Measurements from ENCODE around the gene PAX1. TPM values are rescaled to one million over a fixed set of nuclear protein-coding genes. Genes with fewer than 3 reads are reported as not detected.
A peak's percentile ranks its signal among the peaks of the same experiment; 100 is the strongest.

PAX1 gene
- total and polyA plus RNA-seq, 2 of the 13 experiments (the other 11 are each of a cell fraction or from before 2014, with no cell fraction given), result not detected

- TF ChIP-seq ZBTB39 (CRISPR knock-in tag; IDR thresholded peaks at IDR 0.05), result no peak
- no peak for TF ChIP-seq POGK (CRISPR knock-in tag; conservative IDR thresholded peaks at IDR 0.05)
- no peak for TF ChIP-seq ZNF121 (CRISPR knock-in tag; IDR thresholded peaks at IDR 0.05)
- TF ChIP-seq MIER2 (CRISPR knock-in tag; IDR thresholded peaks at IDR 0.05), result 0 out of 2 replicates have a peak, but pooled peaks have one; percentile 27
- TF ChIP-seq HBP1 (CRISPR knock-in tag; IDR thresholded peaks at IDR 0.05; ENCODE audit: low read depth), result no peak
- peak; percentile 82 for TF ChIP-seq TBX2 (CRISPR knock-in tag; IDR thresholded peaks at IDR 0.05; ENCODE audit: borderline replicate concordance)
- TF ChIP-seq ZC3H4 (CRISPR knock-in tag; IDR thresholded peaks at IDR 0.05; ENCODE audit: borderline replicate concordance), result peak; percentile 54; the same call in 1 of the 2 replicates
- TF ChIP-seq ONECUT2 (CRISPR knock-in tag; IDR thresholded peaks at IDR 0.05), result no peak
- peak; percentile 68 for TF ChIP-seq TARDBP (CRISPR knock-in tag; IDR thresholded peaks at IDR 0.05)
- TF ChIP-seq MTF2 (CRISPR knock-in tag; IDR thresholded peaks at IDR 0.05; ENCODE audit: borderline replicate concordance), result no peak
- no peak for TF ChIP-seq ZNF180 (CRISPR knock-in tag; IDR thresholded peaks at IDR 0.05; ENCODE audit: borderline replicate concordance, low read depth)
- TF ChIP-seq XRCC5 (optimal IDR thresholded peaks at IDR 0.05; ENCODE audit: low read length), result peak; percentile 87
- TF ChIP-seq ZFP37 (CRISPR knock-in tag; IDR thresholded peaks at IDR 0.05; ENCODE audit: borderline replicate concordance), result 0 out of 2 replicates have a peak, but pooled peaks have one; percentile 42
- TF ChIP-seq ATF4 (CRISPR knock-in tag; IDR thresholded peaks at IDR 0.05), result no peak
- 0 out of 2 replicates have a peak, but pooled peaks have one; percentile 37 for TF ChIP-seq ZBED4 (CRISPR knock-in tag; IDR thresholded peaks at IDR 0.05; ENCODE audit: borderline replicate concordance)
- TF ChIP-seq THAP11 (CRISPR knock-in tag; IDR thresholded peaks at IDR 0.05), result 0 out of 2 replicates have a peak, but pooled peaks have one; percentile 25
- TF ChIP-seq DPF2 (CRISPR knock-in tag; IDR thresholded peaks at IDR 0.05; ENCODE audit: borderline replicate concordance, low read depth), result 0 out of 2 replicates have a peak, but pooled peaks have one; percentile 40
- TF ChIP-seq RAD21 (CRISPR knock-in tag; IDR thresholded peaks at IDR 0.05), result 0 out of 2 replicates have a peak, but pooled peaks have one; percentile 49
- TF ChIP-seq ZNF564 (CRISPR knock-in tag; IDR thresholded peaks at IDR 0.05), result 0 out of 2 replicates have a peak, but pooled peaks have one; percentile 42
Observed at GRCh38 chr20:21767739-21768223, 62.3 kb downstream of the PAX1 start (continued).

Measured in HepG2 (cell line).